Endothelial cell of umbilical vein (primary cell): ENCODE results near the gene PTPRZ1. TPM values are rescaled to one million over a fixed set of nuclear protein-coding genes. Genes with fewer than 3 reads are reported as not detected.

Experiments
- BruUV-seq: library from RNA; stranded (reverse); fragments of 400-500 nt; replicated peaks from 2 replicates; lab custom pipeline; 2021; lab: Mats Ljungman, UMichigan
- CTCF ChIA-PET: fragments of 300-600, 350-600 bp; sonication (Branson Sonifier 250); formaldehyde crosslinking; loops from one replicate; lab custom pipeline; 2021; ENCODE audit warnings: antibody characterized with exemption, inconsistent platforms; lab: Charles Lee
- POLR2A ChIA-PET: fragments of 300-600, 350-600 bp; sonication (Branson Sonifier 250); formaldehyde crosslinking; loops from one replicate; lab custom pipeline; 2021; ENCODE audit warnings: antibody characterized with exemption, inconsistent platforms; lab: Charles Lee
- DNase-seq: peaks from one replicate; pipeline ENCODE4 v3.0.0-alpha.2; 2011; ENCODE audit warnings: low read depth, low spot score
- FAIRE-seq: peaks from 2 replicates; lab custom pipeline; 2011; peaks lifted over from hg19 to GRCh38; lab: Jason Lieb, UNC
- H2AFZ ChIP-seq: 2 replicates; pipeline ENCODE4 v1.6.0; 2012; ENCODE audit warnings: low read depth, low read length, control low read depth, inconsistent platforms
- H3K27ac ChIP-seq: 2 replicates; pipeline ENCODE4 v1.5.1; 2011; ENCODE audit warnings: low read depth, mild to moderate bottlenecking, control low read depth, low read length, moderate library complexity; ENCODE audit not compliant: insufficient read depth
- H3K27me3 ChIP-seq, 2 experiments: 2 replicates each; pipeline versions ENCODE4 v1.6.0 to v1.6.1; 2011; ENCODE audit warnings: low read length in 2 of 2, mixed read lengths in 1 of 2; ENCODE audit not compliant: control insufficient read depth in 2 of 2, insufficient read depth in 2 of 2
- H3K36me3 ChIP-seq, 2 experiments: 2 replicates in 1 of 2; 3 replicates in 1 of 2; pipeline ENCODE4 v1.5.1; 2011; ENCODE audit warnings: low read length in 2 of 2, mild to moderate bottlenecking in 1 of 2, moderate library complexity in 1 of 2; ENCODE audit not compliant: control insufficient read depth in 2 of 2, insufficient read depth in 2 of 2; ENCODE audit errors: extremely low read depth in 1 of 2
- H3K4me1 ChIP-seq: 3 replicates; pipeline ENCODE4 v1.5.1; 2011; ENCODE audit warnings: mild to moderate bottlenecking, low read length; ENCODE audit not compliant: control insufficient read depth, insufficient read depth; ENCODE audit errors: extremely low read depth
- H3K4me2 ChIP-seq: 2 replicates; pipeline ENCODE4 v1.6.1; 2011; ENCODE audit warnings: low read length, control low read depth, mixed read lengths; ENCODE audit not compliant: insufficient read depth
- H3K4me3 ChIP-seq, 3 experiments: fragments of 200-600 bp in 1 of 3; sonication (generic), shearing (Covaris generic) in 1 of 3; replicated peaks in 1 of 3; 2 replicates each; pipeline ENCODE4 v1.5.1; 2011 to 2016; ENCODE audit warnings: control low read depth in 3 of 3, low read length in 3 of 3, mild to moderate bottlenecking in 2 of 3, inconsistent platforms in 1 of 3, low read depth in 1 of 3, moderate library complexity in 1 of 3; ENCODE audit not compliant: insufficient read depth in 1 of 3
- H3K79me2 ChIP-seq: 2 replicates; pipeline ENCODE4 v1.6.0; 2012; ENCODE audit warnings: low read length, inconsistent platforms; ENCODE audit not compliant: control insufficient read depth, insufficient read depth
- H3K9ac ChIP-seq: replicated peaks from 2 replicates; pipeline ENCODE3; 2011; ENCODE audit warnings: low read length, control low read depth; ENCODE audit not compliant: insufficient read depth; ENCODE audit errors: extremely low read depth
- H3K9me1 ChIP-seq: replicated peaks from 3 replicates; pipeline ENCODE4 v1.6.0; 2011; ENCODE audit warnings: mild to moderate bottlenecking, low read length; ENCODE audit not compliant: control insufficient read depth, insufficient read depth; ENCODE audit errors: extremely low read depth
- H3K9me3 ChIP-seq: replicated peaks from 2 replicates; pipeline ENCODE4 v1.5.1; 2012; ENCODE audit warnings: low read length, inconsistent platforms; ENCODE audit not compliant: control insufficient read depth, insufficient read depth
- H4K20me1 ChIP-seq: replicated peaks from 2 replicates; pipeline ENCODE3; 2011; ENCODE audit warnings: mild to moderate bottlenecking, low read length; ENCODE audit not compliant: control insufficient read depth, insufficient read depth; ENCODE audit errors: extremely low read depth
- EZH2 ChIP-seq: IDR thresholded peaks from 2 replicates; pipeline ENCODE4 v1.6.1; 2012; ENCODE audit warnings: borderline replicate concordance, low read depth, mild to moderate bottlenecking, moderate library complexity, low read length, inconsistent platforms; ENCODE audit not compliant: severe bottlenecking
- GATA2 ChIP-seq: IDR thresholded peaks from 2 replicates; pipeline ENCODE4 v1.7.0; 2011; ENCODE audit warnings: low read depth, mild to moderate bottlenecking, moderate library complexity, mixed read lengths, low read length; ENCODE audit not compliant: insufficient read length, insufficient read depth
- MYC ChIP-seq: IDR thresholded peaks from one replicate; pipeline ENCODE4 v1.6.1; 2011; ENCODE audit warnings: mild to moderate bottlenecking, low read depth, low read length
- POLR2A ChIP-seq: IDR thresholded peaks from 2 replicates; pipeline ENCODE4 v1.6.1; 2012; ENCODE audit warnings: low read depth, mild to moderate bottlenecking, control low read depth, low read length
- POLR2AphosphoS5 ChIP-seq: IDR thresholded peaks from 2 replicates; pipeline ENCODE4 v1.6.1; 2012; ENCODE audit warnings: low read depth, mild to moderate bottlenecking, control low read depth, low read length, moderate library complexity; ENCODE audit not compliant: insufficient read depth
- dilution Hi-C: fragments of 300-500 bp; cut with MboI; formaldehyde crosslinking; loops from one replicate; pipeline ENCODE4 v1.15.0; 2019; ENCODE audit warnings: low sequenced_read_pairs; ENCODE audit not compliant: extremely low pct_ligation_motif_present
- intact Hi-C: fragments of 100-400 bp; cut with micrococcal nuclease; formaldehyde crosslinking; loops from one replicate; pipeline ENCODE4 v1.10.0; 2022
- polyA plus RNA-seq, 4 experiments: library from polyadenylated mRNA; depleted of rRNA in 3 of 4; stranded (reverse) in 3 of 4; unstranded in 1 of 4; fragments of >200 nt; gene quantifications; 2 replicates each; pipeline versions ENCODE4 v1.2.1 to v1.2.3, GENCODE V29; 2011 to 2012; ENCODE audit warnings: missing spikeins in 1 of 4
- total RNA-seq: library from RNA; stranded (reverse); gene quantifications from 2 replicates; pipeline ENCODE4 v1.2.3, GENCODE V29; 2021
- TF ChIP-seq, protein P1 (sequence below), 2 donors: IDR thresholded peaks; 1 replicate in 1 of 2; 2 replicates in 1 of 2; pipeline ENCODE4 v1.5.1; 2011; ENCODE audit warnings: low read length in 2 of 2, mild to moderate bottlenecking in 2 of 2, moderate library complexity in 2 of 2, control low read depth in 1 of 2, inconsistent platforms in 1 of 2, low read depth in 1 of 2; ENCODE audit not compliant: insufficient read depth in 1 of 2; ENCODE audit errors: extremely low read depth in 1 of 2

PTPRZ1 gene
- total and polyA plus RNA-seq, 2 donors (not counting 3 experiments of a cell fraction or from before 2014, with no cell fraction given): 0.07 TPM; not detected in 1

DNA sequence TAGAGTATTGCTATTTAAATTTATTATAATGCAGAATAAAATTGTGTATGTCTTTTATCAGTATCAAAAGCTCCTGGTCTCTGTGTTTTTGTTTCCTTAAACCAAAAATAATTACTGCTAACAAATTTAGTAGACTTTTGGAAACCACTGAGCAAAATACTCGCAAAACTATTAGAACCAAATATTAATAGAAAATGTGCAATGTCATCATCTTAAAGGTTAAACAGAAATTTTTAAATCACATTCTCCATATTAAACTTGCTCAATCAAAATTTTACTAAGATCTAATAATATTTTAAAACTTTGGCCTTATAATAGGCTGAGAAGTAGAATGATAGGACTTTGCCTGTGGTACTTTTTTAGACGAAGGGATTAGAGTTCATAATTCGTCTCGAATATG, 222.7 kb downstream of the PTPRZ1 start:
- Histone ChIP-seq H4K20me1 (no peaks in the 10 kb centered on the region), H3K36me3 (peaks cover 0 to under 1% of the 10 kb centered on the region in 2 experiments), H3K4me2 (no peak overlapping the region), H2AFZ (no peak overlapping the region), H3K4me1 (no peaks in the 10 kb centered on the region), H3K27ac (no peak overlapping the region), H3K4me3 (no peak overlapping the region), H3K27me3 (no peaks in the 10 kb centered on the region), H3K79me2 (no peaks in the 10 kb centered on the region), H3K9ac (no peak overlapping the region), H3K9me1 (no peaks in the 10 kb centered on the region), H3K9me3 (no peaks in the 10 kb centered on the region)
- CTCF ChIA-PET: interaction anchor here (1.3 to 1.9 kb wide), 3 partner anchors 9 to 209 kb away, joined by 3 to 6 read pairs (median 4); partner anchors contain the start of gene FEZF1
- TF ChIP-seq EZH2 (no peak), MYC (no peak), POLR2AphosphoS5 (no peak)
- BruUV-seq: no TSS peak
- dilution Hi-C loops (no loop called here), intact Hi-C loops (no loop called here)
- DNase-seq (no peak), FAIRE-seq (no peak)
- POLR2A ChIA-PET: interaction anchor here (0.7 kb wide), 1 partner anchor 269 kb away, joined by 5 read pairs; no protein-coding TSS in a partner anchor

DNA sequence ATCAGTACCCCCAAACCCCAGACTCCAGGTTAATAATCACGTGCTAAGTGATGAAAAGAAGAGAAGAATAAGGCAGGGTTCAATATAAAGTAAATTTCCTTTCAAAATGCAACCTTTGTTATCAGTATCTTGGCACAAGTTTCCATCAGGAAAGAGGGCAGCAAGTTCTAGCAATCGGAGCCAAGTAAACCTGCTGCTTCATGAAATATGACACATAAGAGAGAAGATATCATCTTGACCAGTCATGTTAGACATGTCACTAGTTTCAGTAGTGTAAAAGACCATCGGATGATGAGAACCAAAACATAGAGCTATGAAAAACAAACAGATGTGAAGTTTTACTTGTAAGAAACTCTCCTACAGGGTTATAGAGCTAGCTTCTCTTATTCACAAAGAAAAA, 227.1 kb downstream of the PTPRZ1 start:
- DNase-seq: peak; percentile 75

More for the DNA sequence above, 227.1 kb downstream of the PTPRZ1 start:
- H3K4me2 ChIP-seq: no peak overlapping the region
- no peaks in the 10 kb centered on the region for H3K79me2 ChIP-seq
- H3K27ac ChIP-seq: no peak overlapping the region
- H3K36me3 ChIP-seq: no peaks in the 10 kb centered on the region
- H3K4me3 ChIP-seq: no peak overlapping the region
- H3K4me1 ChIP-seq: no peaks in the 10 kb centered on the region
- H2AFZ ChIP-seq: no peak overlapping the region
- no peaks in the 10 kb centered on the region for H3K27me3 ChIP-seq
- TF ChIP-seq, protein P1, sequence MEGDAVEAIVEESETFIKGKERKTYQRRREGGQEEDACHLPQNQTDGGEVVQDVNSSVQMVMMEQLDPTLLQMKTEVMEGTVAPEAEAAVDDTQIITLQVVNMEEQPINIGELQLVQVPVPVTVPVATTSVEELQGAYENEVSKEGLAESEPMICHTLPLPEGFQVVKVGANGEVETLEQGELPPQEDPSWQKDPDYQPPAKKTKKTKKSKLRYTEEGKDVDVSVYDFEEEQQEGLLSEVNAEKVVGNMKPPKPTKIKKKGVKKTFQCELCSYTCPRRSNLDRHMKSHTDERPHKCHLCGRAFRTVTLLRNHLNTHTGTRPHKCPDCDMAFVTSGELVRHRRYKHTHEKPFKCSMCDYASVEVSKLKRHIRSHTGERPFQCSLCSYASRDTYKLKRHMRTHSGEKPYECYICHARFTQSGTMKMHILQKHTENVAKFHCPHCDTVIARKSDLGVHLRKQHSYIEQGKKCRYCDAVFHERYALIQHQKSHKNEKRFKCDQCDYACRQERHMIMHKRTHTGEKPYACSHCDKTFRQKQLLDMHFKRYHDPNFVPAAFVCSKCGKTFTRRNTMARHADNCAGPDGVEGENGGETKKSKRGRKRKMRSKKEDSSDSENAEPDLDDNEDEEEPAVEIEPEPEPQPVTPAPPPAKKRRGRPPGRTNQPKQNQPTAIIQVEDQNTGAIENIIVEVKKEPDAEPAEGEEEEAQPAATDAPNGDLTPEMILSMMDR (IDR thresholded peaks at IDR 0.05; ENCODE audit: extremely low read depth in 1 of 2, insufficient read depth in 1 of 2, low read depth in 1 of 2, low read length in 2 of 2): no peak
- TF ChIP-seq GATA2 (no peak), POLR2A (no peak), MYC (no peak)
- H3K9me1 ChIP-seq: no peaks in the 10 kb centered on the region
- dilution Hi-C loops (no loop called here), intact Hi-C loops (no loop called here)
- no peak for FAIRE-seq
- H4K20me1 ChIP-seq: no peaks in the 10 kb centered on the region
- ChIA-PET CTCF (no interaction called here), POLR2A (no interaction called here)
- H3K9me3 ChIP-seq: no peaks in the 10 kb centered on the region
- H3K9ac ChIP-seq: no peak overlapping the region
- BruUV-seq: no TSS peak
